H9 (cell line): ENCODE measurements around the gene GPR34. TPM values are rescaled to one million over a fixed set of nuclear protein-coding genes. Genes with fewer than 3 reads are reported as not detected.

Experiments
- DNase-seq: peaks from one replicate; pipeline ENCODE4 v3.0.0-alpha.2; 2017
- H2AFZ ChIP-seq: one replicate; pipeline ENCODE4 v1.6.1; 2013; ENCODE audit warnings: mild to moderate bottlenecking, low read length, control low read depth, moderate library complexity
- H2AK5ac ChIP-seq: 2 replicates; pipeline ENCODE4 v1.6.1; 2013; ENCODE audit warnings: low read length, control low read depth, mixed read lengths; ENCODE audit not compliant: insufficient read length
- H2BK120ac ChIP-seq: one replicate; pipeline ENCODE4 v1.6.1; 2013; ENCODE audit warnings: low read depth, mild to moderate bottlenecking, low read length, control low read depth, inconsistent platforms; ENCODE audit not compliant: poor library complexity, severe bottlenecking
- H2BK12ac ChIP-seq: 2 replicates; pipeline ENCODE4 v1.6.1; 2013; ENCODE audit warnings: low read length, control low read depth, mixed read lengths, low read depth; ENCODE audit not compliant: insufficient read length
- H2BK15ac ChIP-seq: 2 replicates; pipeline ENCODE4 v1.6.1; 2013; ENCODE audit warnings: low read depth, low read length, control low read depth
- H2BK20ac ChIP-seq: one replicate; pipeline ENCODE4 v1.6.1; 2013; ENCODE audit warnings: low read depth, mild to moderate bottlenecking, low read length, control low read depth, inconsistent platforms; ENCODE audit not compliant: poor library complexity, severe bottlenecking
- H2BK5ac ChIP-seq: 2 replicates; pipeline ENCODE4 v1.6.1; 2013; ENCODE audit warnings: low read length, control low read depth, mixed read lengths; ENCODE audit not compliant: insufficient read length
- H3K14ac ChIP-seq: 2 replicates; pipeline ENCODE4 v1.6.1; 2013; ENCODE audit warnings: low read length, control low read depth; ENCODE audit not compliant: insufficient read depth
- H3K18ac ChIP-seq: 2 replicates; pipeline ENCODE4 v1.6.1; 2013; ENCODE audit warnings: low read depth, mild to moderate bottlenecking, mixed read lengths, low read length, control low read depth; ENCODE audit not compliant: insufficient read length
- H3K23ac ChIP-seq: 2 replicates; pipeline ENCODE4 v1.6.1; 2013; ENCODE audit warnings: low read length, control low read depth, mixed read lengths, low read depth; ENCODE audit not compliant: insufficient read length
- H3K23me2 ChIP-seq: 2 replicates; pipeline ENCODE4 v1.6.1; 2013; ENCODE audit warnings: low read depth, mild to moderate bottlenecking, mixed read lengths, low read length, control low read depth; ENCODE audit not compliant: insufficient read length, poor library complexity, severe bottlenecking
- H3K27ac ChIP-seq: 2 replicates; pipeline ENCODE4 v1.5.1; 2013; ENCODE audit warnings: low read length, control low read depth, mixed read lengths, low read depth; ENCODE audit not compliant: insufficient read length
- H3K27me3 ChIP-seq: 2 replicates; pipeline ENCODE4 v1.6.1; 2013; ENCODE audit warnings: low read length, control low read depth, inconsistent platforms; ENCODE audit not compliant: insufficient read depth
- H3K4ac ChIP-seq: 2 replicates; pipeline ENCODE4 v1.6.1; 2013; ENCODE audit warnings: low read depth, mild to moderate bottlenecking, control low read depth, inconsistent platforms, low read length, moderate library complexity
- H3K4me1 ChIP-seq: 2 replicates; pipeline ENCODE4 v1.6.1; 2013; ENCODE audit warnings: low read length, control low read depth, inconsistent platforms; ENCODE audit not compliant: insufficient read depth
- H3K4me2 ChIP-seq: 2 replicates; pipeline ENCODE4 v1.6.1; 2013; ENCODE audit warnings: low read length, control low read depth, mixed read lengths; ENCODE audit not compliant: insufficient read length, insufficient read depth
- H3K56ac ChIP-seq: 2 replicates; pipeline ENCODE4 v1.6.1; 2013; ENCODE audit warnings: low read depth, mild to moderate bottlenecking, mixed read lengths, low read length, control low read depth; ENCODE audit not compliant: insufficient read length
- H3K79me1 ChIP-seq: 2 replicates; pipeline ENCODE4 v1.6.1; 2013; ENCODE audit warnings: low read depth, mild to moderate bottlenecking, moderate library complexity, low read length, control low read depth, inconsistent platforms; ENCODE audit not compliant: insufficient read depth, poor library complexity, severe bottlenecking
- H3K79me2 ChIP-seq: 2 replicates; pipeline ENCODE4 v1.6.1; 2013; ENCODE audit warnings: low read length, control low read depth, inconsistent platforms; ENCODE audit not compliant: insufficient read depth
- H3K9ac ChIP-seq: 2 replicates; pipeline ENCODE4 v1.6.1; 2013; ENCODE audit warnings: low read length, control low read depth, mixed read lengths; ENCODE audit not compliant: insufficient read length; ENCODE audit errors: extremely low read depth
- H3K9me3 ChIP-seq: one replicate; pipeline ENCODE4 v1.6.1; 2013; ENCODE audit warnings: low read depth, low read length, inconsistent platforms; ENCODE audit not compliant: control insufficient read depth
- H3T11ph ChIP-seq: one replicate; pipeline ENCODE4 v1.6.1; 2013; ENCODE audit warnings: mild to moderate bottlenecking, low read length, control low read depth, inconsistent platforms
- H4K20me1 ChIP-seq: one replicate; pipeline ENCODE4 v1.6.1; 2013; ENCODE audit not compliant: control insufficient read depth, insufficient read length, insufficient read depth
- H4K5ac ChIP-seq: 2 replicates; pipeline ENCODE4 v1.6.1; 2013; ENCODE audit warnings: low read depth, mild to moderate bottlenecking, mixed read lengths, low read length, control low read depth; ENCODE audit not compliant: insufficient read length
- H4K8ac ChIP-seq: replicated peaks from 2 replicates; pipeline ENCODE4 v1.6.1; 2013; ENCODE audit warnings: low read length, control low read depth, mixed read lengths, low read depth; ENCODE audit not compliant: insufficient read length
- H4K91ac ChIP-seq: 2 replicates; pipeline ENCODE4 v1.6.1; 2013; ENCODE audit warnings: low read depth, mild to moderate bottlenecking, moderate library complexity, mixed read lengths, low read length, control low read depth; ENCODE audit not compliant: insufficient read length
- H3K27ac Mint-ChIP-seq, 3 experiments: 2 replicates in 2 of 3; 3 replicates in 1 of 3; pipeline ENCODE4 v1.8.0; 2020 to 2021; ENCODE audit warnings: mixed read lengths in 3 of 3, mild to moderate bottlenecking in 1 of 3, moderate library complexity in 1 of 3
- H3K27me3 Mint-ChIP-seq: 2 replicates; pipeline ENCODE4 v1.8.0; 2021; ENCODE audit warnings: low read depth, mild to moderate bottlenecking, moderate library complexity, mixed read lengths
- H3K36me3 Mint-ChIP-seq, 3 experiments: 2 replicates in 2 of 3; 3 replicates in 1 of 3; pipeline ENCODE4 v1.8.0; 2020 to 2021; ENCODE audit warnings: low read depth in 3 of 3, mixed read lengths in 3 of 3; ENCODE audit not compliant: insufficient read depth in 1 of 3
- H3K4me1 Mint-ChIP-seq, 2 experiments: 2 replicates each; pipeline ENCODE4 v1.8.0; 2020; ENCODE audit warnings: mixed read lengths in 2 of 2
- H3K4me3 Mint-ChIP-seq, 2 experiments: 2 replicates in 1 of 2; 3 replicates in 1 of 2; pipeline ENCODE4 v1.8.0; 2020 to 2021; ENCODE audit warnings: mild to moderate bottlenecking in 2 of 2, mixed read lengths in 2 of 2, moderate library complexity in 1 of 2
- H3K9me3 Mint-ChIP-seq, 2 experiments: 2 replicates in 1 of 2; 3 replicates in 1 of 2; pipeline ENCODE4 v1.8.0; 2020; ENCODE audit warnings: mild to moderate bottlenecking in 2 of 2, mixed read lengths in 2 of 2, moderate library complexity in 1 of 2
- WGBS: extraction: QIAGEN DNeasy Blood & Tissue Kit; methylation state at CpG from one replicate; pipeline ENCODE4 v1.1.7; 2013; ENCODE audit warnings: missing lambda C conversion rate, low lambda C conversion rate, mixed read lengths; ENCODE audit not compliant: insufficient read length; ENCODE audit errors: extremely low coverage; 5-methylcytosine and 5-hydroxymethylcytosine counted together
- total RNA-seq: library from RNA; stranded (reverse); gene quantifications from 2 replicates; pipeline ENCODE4 v1.2.1, GENCODE V29; 2021
- TF ChIP-seq, protein P1 (sequence below): fragments of 200-600 bp; sonication (generic); conservative IDR thresholded peaks from 3 replicates; pipeline ENCODE4 v1.8.0; 2021; ENCODE audit warnings: antibody characterized with exemption, mild to moderate bottlenecking

Gene GPR34
- total RNA-seq, 1 experiment from 2014 or later = not detected

DNA sequence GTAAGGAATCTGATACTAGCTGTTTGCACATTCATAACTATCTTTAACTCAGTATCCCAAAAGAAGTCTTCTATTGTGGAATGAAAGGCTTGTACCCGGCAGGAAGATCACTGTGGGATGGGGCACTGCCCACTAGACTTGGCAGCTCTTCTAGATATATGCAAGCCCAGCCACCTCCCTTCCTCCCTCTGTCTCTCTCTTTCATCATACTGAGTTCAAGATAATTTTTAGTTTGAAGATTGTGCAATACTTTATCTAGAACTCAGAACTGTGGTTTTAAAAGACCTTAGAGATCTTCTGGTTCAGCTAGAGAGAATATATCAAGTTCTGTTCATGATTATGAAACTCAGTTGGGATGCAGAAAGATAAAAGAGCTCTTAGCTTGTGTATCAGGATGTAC is 22.5 kb upstream of the GPR34 start:
- H2AFZ ChIP-seq = no peak overlapping the region
- no peaks in the 10 kb centered on the region; the same call in 1 of the 2 replicates for H3K27me3 Mint-ChIP-seq
- TF ChIP-seq, protein P1, sequence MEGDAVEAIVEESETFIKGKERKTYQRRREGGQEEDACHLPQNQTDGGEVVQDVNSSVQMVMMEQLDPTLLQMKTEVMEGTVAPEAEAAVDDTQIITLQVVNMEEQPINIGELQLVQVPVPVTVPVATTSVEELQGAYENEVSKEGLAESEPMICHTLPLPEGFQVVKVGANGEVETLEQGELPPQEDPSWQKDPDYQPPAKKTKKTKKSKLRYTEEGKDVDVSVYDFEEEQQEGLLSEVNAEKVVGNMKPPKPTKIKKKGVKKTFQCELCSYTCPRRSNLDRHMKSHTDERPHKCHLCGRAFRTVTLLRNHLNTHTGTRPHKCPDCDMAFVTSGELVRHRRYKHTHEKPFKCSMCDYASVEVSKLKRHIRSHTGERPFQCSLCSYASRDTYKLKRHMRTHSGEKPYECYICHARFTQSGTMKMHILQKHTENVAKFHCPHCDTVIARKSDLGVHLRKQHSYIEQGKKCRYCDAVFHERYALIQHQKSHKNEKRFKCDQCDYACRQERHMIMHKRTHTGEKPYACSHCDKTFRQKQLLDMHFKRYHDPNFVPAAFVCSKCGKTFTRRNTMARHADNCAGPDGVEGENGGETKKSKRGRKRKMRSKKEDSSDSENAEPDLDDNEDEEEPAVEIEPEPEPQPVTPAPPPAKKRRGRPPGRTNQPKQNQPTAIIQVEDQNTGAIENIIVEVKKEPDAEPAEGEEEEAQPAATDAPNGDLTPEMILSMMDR = no peak
- no peak overlapping the region for H3K4me3 Mint-ChIP-seq
- DNase-seq = no peak
- no peaks in the 10 kb centered on the region for H3K79me2 ChIP-seq
- no peak overlapping the region for H3K9ac ChIP-seq
- H3K27ac Mint-ChIP-seq = no peak overlapping the region; a peak in 1 of 7 replicates
- H3K23me2 ChIP-seq = no peaks in the 10 kb centered on the region
- H3K9me3 Mint-ChIP-seq = peaks cover 44 to 45% of the 10 kb centered on the region in 2 experiments
- no peak overlapping the region for H3K56ac ChIP-seq
- H3K4me1 Mint-ChIP-seq = peaks cover 4 to 6% of the 10 kb centered on the region in 2 experiments; a peak in 2 of 4 replicates
- no peak overlapping the region for H3K23ac ChIP-seq
- H4K91ac ChIP-seq = no peak overlapping the region
- H4K5ac ChIP-seq = no peak overlapping the region
- H3K18ac ChIP-seq = no peak overlapping the region
- WGBS = no CpG with 5 or more reads among the region's 1 CpG
- no peaks in the 10 kb centered on the region for H3K79me1 ChIP-seq
- H2BK20ac ChIP-seq = no peak overlapping the region
- H3K4me1 ChIP-seq = no peaks in the 10 kb centered on the region
- H3K4ac ChIP-seq = no peak overlapping the region
- H3K36me3 Mint-ChIP-seq = peaks cover 2 to 17% (median 7%) of the 10 kb centered on the region in 3 experiments; a peak in 4 of 7 replicates
- H2BK12ac ChIP-seq = no peak overlapping the region
- H3K9me3 ChIP-seq = no peaks in the 10 kb centered on the region
- no peak overlapping the region for H2BK120ac ChIP-seq
- H3K27me3 ChIP-seq = no peaks in the 10 kb centered on the region
- H3K27ac ChIP-seq = no peak overlapping the region
- no peak overlapping the region for H2BK5ac ChIP-seq
- no peak overlapping the region for H3K14ac ChIP-seq
- H3T11ph ChIP-seq = no peak overlapping the region
- H4K20me1 ChIP-seq = no peaks in the 10 kb centered on the region
- no peak overlapping the region for H2BK15ac ChIP-seq
- no peak overlapping the region for H3K4me2 ChIP-seq
- no peak overlapping the region for H2AK5ac ChIP-seq
- H4K8ac ChIP-seq = no peak overlapping the region
